IMR-90 (cell line): ENCODE results near the gene TSSK2. TPM values are rescaled to one million over a fixed set of nuclear protein-coding genes. Genes with fewer than 3 reads are reported as not detected.

Experiments
- ATAC-seq: fragments of 200-7000 bp; cut with Tn5 transposase; 2 replicates; pipeline ENCODE4 v1.9.1; 2020; ENCODE audit warnings: low read depth, mild to moderate bottlenecking, moderate library complexity
- BruUV-seq: library from RNA; stranded (reverse); fragments of 400-500 nt; replicated peaks from 2 replicates; lab custom pipeline; 2021; lab: Mats Ljungman, UMichigan
- CTCF ChIA-PET: fragments of 300-600 bp; formaldehyde crosslinking; extraction: SDS; loops from one replicate; lab custom pipeline; 2021; ENCODE audit warnings: antibody characterized with exemption; lab: Yijun Ruan, JAX
- POLR2A ChIA-PET: fragments of 300-600 bp; sonication (Branson Sonifier 250); formaldehyde crosslinking; loops from one replicate; lab custom pipeline; 2022; ENCODE audit warnings: antibody characterized with exemption; ENCODE audit not compliant: unreplicated experiment; lab: Charles Lee
- DNase-seq: peaks from one replicate; pipeline ENCODE4 v3.0.0; 2013
- H2AFZ ChIP-seq: replicated peaks from 2 replicates; pipeline ENCODE3; 2013; ENCODE audit warnings: low read length, mild to moderate bottlenecking; ENCODE audit not compliant: poor library complexity
- H2AK5ac ChIP-seq: 2 replicates; pipeline ENCODE4 v1.6.1; 2013; ENCODE audit warnings: low read depth, low read length, inconsistent platforms
- H2AK9ac ChIP-seq: replicated peaks from 2 replicates; pipeline ENCODE3; 2013; ENCODE audit warnings: mild to moderate bottlenecking, low read depth, low read length, moderate library complexity; ENCODE audit not compliant: poor library complexity
- H2BK120ac ChIP-seq: 2 replicates; pipeline ENCODE4 v1.6.1; 2013; ENCODE audit warnings: low read depth, low read length, inconsistent platforms
- H2BK15ac ChIP-seq: 3 replicates; pipeline ENCODE4 v1.6.1; 2013; ENCODE audit warnings: low read depth, low read length, inconsistent platforms
- H2BK20ac ChIP-seq: 2 replicates; pipeline ENCODE4 v1.6.1; 2013; ENCODE audit warnings: low read depth, mild to moderate bottlenecking, inconsistent platforms, low read length, moderate library complexity
- H2BK5ac ChIP-seq: 2 replicates; pipeline ENCODE4 v1.6.1; 2013; ENCODE audit warnings: mild to moderate bottlenecking, low read depth, low read length, inconsistent platforms; ENCODE audit not compliant: poor library complexity, severe bottlenecking
- H3K14ac ChIP-seq: replicated peaks from 2 replicates; pipeline ENCODE4 v1.6.1; 2013; ENCODE audit warnings: low read depth, low read length, inconsistent platforms
- H3K18ac ChIP-seq: 2 replicates; pipeline ENCODE4 v1.6.1; 2013; ENCODE audit warnings: low read depth, low read length, control low read depth
- H3K23ac ChIP-seq: 2 replicates; pipeline ENCODE4 v1.6.1; 2013; ENCODE audit warnings: low read depth, low read length, inconsistent platforms
- H3K27ac ChIP-seq: 2 replicates; pipeline ENCODE4 v1.5.1; 2013; ENCODE audit warnings: mild to moderate bottlenecking, control low read depth, low read length; ENCODE audit not compliant: insufficient read depth
- H3K27me3 ChIP-seq: 2 replicates; pipeline ENCODE4 v1.6.1; 2013; ENCODE audit warnings: low read length; ENCODE audit not compliant: control insufficient read depth, insufficient read depth
- H3K36me3 ChIP-seq: 2 replicates; pipeline ENCODE4 v1.6.1; 2013; ENCODE audit warnings: low read length, mixed read lengths; ENCODE audit not compliant: control insufficient read depth, insufficient read depth
- H3K4ac ChIP-seq: 2 replicates; pipeline ENCODE4 v1.6.1; 2013; ENCODE audit warnings: low read depth, low read length, inconsistent platforms
- H3K4me1 ChIP-seq: 2 replicates; pipeline ENCODE4 v1.6.1; 2013; ENCODE audit warnings: low read length, mixed read lengths; ENCODE audit not compliant: control insufficient read depth, insufficient read depth
- H3K4me2 ChIP-seq: 2 replicates; pipeline ENCODE4 v1.6.1; 2013; ENCODE audit warnings: low read depth, mild to moderate bottlenecking, control low read depth, low read length, moderate library complexity
- H3K4me3 ChIP-seq: 2 replicates; pipeline ENCODE4 v1.5.1; 2013; ENCODE audit warnings: low read depth, mild to moderate bottlenecking, control low read depth, low read length, moderate library complexity; ENCODE audit not compliant: insufficient read depth
- H3K56ac ChIP-seq: 2 replicates; pipeline ENCODE4 v1.6.1; 2013; ENCODE audit warnings: low read length, inconsistent platforms; ENCODE audit not compliant: insufficient read depth; ENCODE audit errors: extremely low read depth
- H3K79me1 ChIP-seq, 2 experiments: 2 replicates each; pipeline ENCODE4 v1.6.1; 2013; ENCODE audit warnings: low read length in 2 of 2, inconsistent platforms in 1 of 2, low read depth in 1 of 2
- H3K9ac ChIP-seq: 2 replicates; pipeline ENCODE4 v1.6.1; 2013; ENCODE audit warnings: low read depth, low read length, control low read depth
- H3K9me1 ChIP-seq: 2 replicates; pipeline ENCODE4 v1.6.1; 2013; ENCODE audit warnings: low read length, inconsistent platforms; ENCODE audit not compliant: insufficient read depth
- H3K9me3 ChIP-seq: 2 replicates; pipeline ENCODE4 v1.6.1; 2013; ENCODE audit warnings: low read length; ENCODE audit not compliant: control insufficient read depth, insufficient read depth
- H4K20me1 ChIP-seq: 2 replicates; pipeline ENCODE4 v1.6.1; 2013; ENCODE audit warnings: low read length, inconsistent platforms; ENCODE audit not compliant: insufficient read depth
- H4K5ac ChIP-seq: 2 replicates; pipeline ENCODE4 v1.6.1; 2013; ENCODE audit warnings: mild to moderate bottlenecking, low read depth, low read length, control low read depth
- H4K8ac ChIP-seq, 2 experiments: 2 replicates each; pipeline ENCODE4 v1.6.1; 2013; ENCODE audit warnings: low read depth in 2 of 2, low read length in 2 of 2, control low read depth in 1 of 2, inconsistent platforms in 1 of 2
- H4K91ac ChIP-seq: 2 replicates; pipeline ENCODE4 v1.6.1; 2013; ENCODE audit warnings: low read depth, low read length, inconsistent platforms; ENCODE audit not compliant: insufficient read depth
- CEBPB ChIP-seq: IDR thresholded peaks from 2 replicates; pipeline ENCODE4 v1.6.1; 2012; ENCODE audit warnings: low read depth, low read length, improper control_type of control experiment
- POLR2A ChIP-seq: IDR thresholded peaks from 2 replicates; pipeline ENCODE4 v1.6.1; 2012; ENCODE audit warnings: mild to moderate bottlenecking, low read depth, low read length
- SMC3 ChIP-seq: fragments of 150-350 bp; IDR thresholded peaks from 2 replicates; pipeline ENCODE4 v1.6.1; 2016; ENCODE audit warnings: low read depth, mild to moderate bottlenecking, antibody characterized with exemption, low read length, moderate library complexity
- WGBS, 2 experiments: methylation state at CpG; one replicate each; pipeline versions ENCODE4 v1.1.5 to v1.1.7; 2013; ENCODE audit warnings: missing lambda C conversion rate in 2 of 2; ENCODE audit not compliant: insufficient read length in 1 of 2; ENCODE audit errors: extremely low coverage in 2 of 2; 5-methylcytosine and 5-hydroxymethylcytosine counted together
- dilution Hi-C: fragments of 300-500 bp; cut with HindIII; formaldehyde crosslinking; loops from one replicate; pipeline ENCODE4 v1.14.3; 2018; ENCODE audit warnings: low sequenced_read_pairs; ENCODE audit not compliant: unreplicated experiment
- in situ Hi-C: fragments of 300-500 bp; cut with MboI; formaldehyde crosslinking; loops from 3 replicates; pipeline ENCODE4 v1.14.3; 2019; ENCODE audit warnings: low sequenced_read_pairs, inconsistent platforms, mixed read lengths
- intact Hi-C: fragments of 100-400 bp; cut with micrococcal nuclease; formaldehyde crosslinking; loops from 2 replicates; pipeline ENCODE4 v1.10.0; 2022
- polyA plus RNA-seq, 3 experiments: library from polyadenylated mRNA; depleted of rRNA; stranded (reverse); fragments of >200 nt; gene quantifications; 2 replicates each; pipeline ENCODE4 v1.2.3, GENCODE V29; 2012; ENCODE audit warnings: low replicate concordance in 1 of 3
- total RNA-seq: library from RNA; depleted of rRNA; stranded (reverse); fragments of >200 nt; gene quantifications from 2 replicates; pipeline ENCODE4 v1.2.3, GENCODE V29; 2012

Gene TSSK2
- total and polyA plus RNA-seq, 2 of the 4 experiments (the other 2 are of a cell fraction): not detected

DNA sequence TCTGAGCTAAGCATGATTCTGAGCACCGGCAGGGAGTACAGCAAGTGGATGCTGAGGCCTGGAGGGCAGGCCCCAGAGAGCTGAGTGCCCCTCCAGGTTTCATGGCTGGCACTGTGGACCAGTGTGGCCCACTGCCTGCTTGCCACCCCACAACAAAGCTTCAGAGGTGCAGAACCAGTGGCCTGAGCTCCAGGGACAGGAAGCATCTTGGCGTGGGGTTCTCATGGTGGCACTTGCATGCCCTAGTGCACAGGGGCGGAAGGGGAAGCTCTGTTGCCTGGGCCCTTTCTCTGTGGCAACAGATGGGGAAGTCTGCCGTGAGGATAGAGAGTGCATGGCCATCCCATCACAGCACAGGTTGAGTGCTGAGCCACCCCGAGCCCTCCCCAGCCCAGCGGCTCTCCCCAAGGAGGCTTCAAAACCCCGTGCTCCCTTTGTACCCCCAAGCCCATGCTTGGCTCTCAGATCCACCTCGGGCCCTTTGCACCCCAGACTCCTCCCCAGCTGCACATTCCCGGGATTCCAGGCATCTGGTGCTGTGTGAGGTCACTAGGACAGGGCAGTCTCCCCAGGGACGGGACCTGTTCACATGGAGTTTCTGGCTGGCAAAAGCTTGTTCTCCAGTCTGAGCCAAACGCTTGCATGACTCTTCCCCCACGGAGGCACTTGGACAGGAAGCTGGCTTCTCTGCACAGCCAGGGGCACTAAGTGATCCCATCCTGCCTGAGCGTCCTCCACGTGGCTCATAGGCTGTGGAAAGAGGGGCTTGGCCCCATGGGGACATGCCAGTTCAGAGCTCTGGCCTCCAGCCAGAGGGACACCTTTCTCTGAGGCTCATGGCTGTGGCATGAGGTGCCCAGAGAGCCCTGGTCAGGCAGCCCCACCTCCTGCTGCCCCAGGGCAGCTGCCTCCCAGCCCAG, 43.3 kb downstream of the TSSK2 start:
- Histone ChIP-seq H2AK5ac (peak overlapping the region; percentile 18), H3K27me3 (peaks cover 6% of the 10 kb centered on the region; the same call in 1 of the 2 replicates), H2BK20ac (no peak overlapping the region), H2BK15ac (no peak overlapping the region), H3K4me2 (no peak overlapping the region), H4K91ac (no peak overlapping the region), H3K4me3 (no peak overlapping the region), H3K9me3 (no peaks in the 10 kb centered on the region), H3K36me3 (peaks cover 8% of the 10 kb centered on the region), H2AFZ (no peak overlapping the region), H3K23ac (no peak overlapping the region), H3K9ac (no peak overlapping the region), H4K8ac (no peak overlapping the region), H2BK120ac (no peak overlapping the region; the same call in 1 of the 2 replicates), H3K56ac (no peak overlapping the region), H3K14ac (no peak overlapping the region), H4K20me1 (peaks cover 20% of the 10 kb centered on the region), H3K18ac (no peak overlapping the region), H2AK9ac (peak overlapping the region; percentile 67), H3K79me1 (peaks cover 14 to 76% of the 10 kb centered on the region in 2 experiments), H3K4ac (0 out of 2 replicates have a peak overlapping the region, but pooled peaks have one; percentile 33), H4K5ac (no peak overlapping the region), H3K27ac (no peak overlapping the region; the same call in 1 of the 2 replicates), H3K4me1 (peaks cover 35% of the 10 kb centered on the region), H3K9me1 (peaks cover 20% of the 10 kb centered on the region), H2BK5ac (peak overlapping the region; percentile 20)
- in situ Hi-C loops (no loop called here), dilution Hi-C loops (no loop called here), intact Hi-C loops (no loop called here)
- 48% methylated on average over 3 of the region's 14 CpGs; no CpG with 5 or more reads in 1 of the 2 experiments for WGBS, 2 experiments
- POLR2A ChIA-PET: no interaction called here
- BruUV-seq: no TSS peak
- CTCF ChIA-PET: interaction anchor here (1.2 kb wide), 1 partner anchor 30 kb away, joined by 3 read pairs; the partner anchor contains the start of gene ESS2
- 0 out of 2 replicates have a peak, but pooled peaks have one; percentile 4 for TF ChIP-seq POLR2A
- TF ChIP-seq CEBPB: no peak
- TF ChIP-seq SMC3: no peak
- no peak for ATAC-seq
- DNase-seq: peak; percentile 42
